SK-N-SH treated with all-trans-retinoic acid at 6 μM for 48 hours (cell line): ENCODE measurements around the gene ZNF358.

Experiments used
- OSR1 ChIP-seq: fragments of 250-450 bp; sonication (Bioruptor Pico); IDR thresholded peaks from 2 replicates; pipeline ENCODE4 v1.8.0; 2022; ENCODE audit warnings: moderate library complexity, mild to moderate bottlenecking, inconsistent platforms
- PATZ1 ChIP-seq: fragments of 250-450 bp; sonication (Bioruptor Pico); IDR thresholded peaks from 2 replicates; pipeline ENCODE4 v1.8.0; 2020; ENCODE audit warnings: mild to moderate bottlenecking, moderate library complexity, borderline replicate concordance
- ZFP30 ChIP-seq: fragments of 450-650 bp; formaldehyde crosslinking; IDR thresholded peaks from 2 replicates; pipeline ENCODE4 v1.5.0; 2022; ENCODE audit warnings: mild to moderate bottlenecking, moderate library complexity

- no peak for TF ChIP-seq ZFP30 (CRISPR knock-in tag)
- no peak for TF ChIP-seq PATZ1 (CRISPR knock-in tag)
- TF ChIP-seq OSR1, result no peak
Measured at GRCh38 chr19:7554990-7555864, 39.3 kb downstream of the ZNF358 start.
